AG04449 (cell line): ENCODE data around the gene THAP8.
"Not testable (repeated sequence)": the region's sequence is repeated elsewhere in the genome, so short reads cannot be mapped to it uniquely, and the experiment has no call there.

Source experiments
- CTCF ChIA-PET: fragments of 350-600 bp; formaldehyde crosslinking; extraction: SDS; loops from one replicate; lab custom pipeline; 2021; ENCODE audit warnings: antibody characterized with exemption; lab: Yijun Ruan, JAX
- POLR2A ChIA-PET: fragments of 400-600, 350-600 bp; formaldehyde crosslinking; extraction: SDS; loops from one replicate; lab custom pipeline; 2020; ENCODE audit warnings: antibody characterized with exemption, inconsistent platforms; lab: Yijun Ruan, JAX
- DNase-seq: peaks from one replicate; pipeline ENCODE4 v3.0.0-alpha.2; 2010; ENCODE audit warnings: low read depth, low spot score
- H3K4me3 ChIP-seq: 2 replicates; pipeline ENCODE4 v1.5.1; 2011; ENCODE audit warnings: low read depth, mild to moderate bottlenecking, control low read depth, low read length
- TF ChIP-seq, protein P1 (sequence below): IDR thresholded peaks from one replicate; pipeline ENCODE4 v1.5.1; 2011; ENCODE audit warnings: mild to moderate bottlenecking, moderate library complexity, low read length, control low read depth, inconsistent platforms; ENCODE audit not compliant: insufficient read depth; ENCODE audit errors: missing control alignments

Gene THAP8

DNA sequence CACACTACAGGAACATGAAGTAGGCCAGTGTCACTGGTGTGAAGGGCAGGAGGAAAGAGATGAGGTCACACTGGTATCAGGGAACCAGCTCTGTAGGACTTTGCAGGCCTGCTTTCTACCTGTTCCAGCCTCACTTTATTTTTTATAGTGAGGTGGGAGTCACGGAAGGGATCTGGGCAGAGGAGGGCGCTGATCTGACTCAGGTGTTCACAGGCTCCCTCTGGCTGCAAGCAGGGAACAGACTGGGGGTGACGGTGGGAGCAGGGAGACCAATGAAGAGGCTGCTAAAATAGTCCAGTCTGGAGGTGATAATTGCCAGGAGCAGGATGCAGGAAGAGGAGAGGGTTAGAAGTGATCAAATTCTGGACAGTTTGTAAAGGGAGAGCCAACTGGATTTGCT is 2.8 kb downstream of the THAP8 start:
- CTCF ChIA-PET, result no interaction called here
- POLR2A ChIA-PET, result no interaction called here
- TF ChIP-seq, protein P1, sequence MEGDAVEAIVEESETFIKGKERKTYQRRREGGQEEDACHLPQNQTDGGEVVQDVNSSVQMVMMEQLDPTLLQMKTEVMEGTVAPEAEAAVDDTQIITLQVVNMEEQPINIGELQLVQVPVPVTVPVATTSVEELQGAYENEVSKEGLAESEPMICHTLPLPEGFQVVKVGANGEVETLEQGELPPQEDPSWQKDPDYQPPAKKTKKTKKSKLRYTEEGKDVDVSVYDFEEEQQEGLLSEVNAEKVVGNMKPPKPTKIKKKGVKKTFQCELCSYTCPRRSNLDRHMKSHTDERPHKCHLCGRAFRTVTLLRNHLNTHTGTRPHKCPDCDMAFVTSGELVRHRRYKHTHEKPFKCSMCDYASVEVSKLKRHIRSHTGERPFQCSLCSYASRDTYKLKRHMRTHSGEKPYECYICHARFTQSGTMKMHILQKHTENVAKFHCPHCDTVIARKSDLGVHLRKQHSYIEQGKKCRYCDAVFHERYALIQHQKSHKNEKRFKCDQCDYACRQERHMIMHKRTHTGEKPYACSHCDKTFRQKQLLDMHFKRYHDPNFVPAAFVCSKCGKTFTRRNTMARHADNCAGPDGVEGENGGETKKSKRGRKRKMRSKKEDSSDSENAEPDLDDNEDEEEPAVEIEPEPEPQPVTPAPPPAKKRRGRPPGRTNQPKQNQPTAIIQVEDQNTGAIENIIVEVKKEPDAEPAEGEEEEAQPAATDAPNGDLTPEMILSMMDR, result no peak
- no peak overlapping the region for H3K4me3 ChIP-seq
- DNase-seq, result no peak

DNA sequence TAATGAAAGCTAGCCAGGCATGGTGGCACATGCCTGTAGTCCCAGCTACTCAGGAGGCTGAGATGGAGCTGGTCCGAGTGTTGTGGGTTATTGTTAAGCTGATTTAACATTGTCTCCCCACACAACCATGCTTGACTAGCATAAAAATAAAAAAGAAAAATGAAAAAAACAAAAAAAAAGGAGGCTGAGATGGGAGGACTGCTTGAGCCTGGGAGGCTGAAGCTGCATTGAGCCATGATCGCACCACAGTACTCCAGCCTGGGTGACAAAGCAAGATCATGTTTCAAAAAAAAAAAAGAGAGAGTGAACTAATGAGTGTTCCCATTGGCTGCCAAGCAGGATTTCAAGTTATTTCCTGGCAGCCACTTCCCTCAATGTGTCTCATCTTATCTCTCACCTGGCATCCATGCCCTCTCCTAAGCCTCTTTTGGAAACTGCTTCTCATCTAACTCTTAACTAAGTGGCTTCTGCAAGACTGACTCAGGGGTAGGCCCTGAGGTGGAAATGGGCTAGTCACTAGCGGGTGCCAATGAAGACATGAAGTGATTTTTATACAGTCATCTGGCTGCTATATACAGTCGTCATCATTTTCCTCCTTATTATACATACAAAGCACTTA is 4.9 kb downstream of the THAP8 start:
- TF ChIP-seq, protein P1, result no peak
- DNase-seq, result no peak
- no peak overlapping the region for H3K4me3 ChIP-seq
- ChIA-PET POLR2A (no interaction called here), CTCF (no interaction called here)

DNA sequence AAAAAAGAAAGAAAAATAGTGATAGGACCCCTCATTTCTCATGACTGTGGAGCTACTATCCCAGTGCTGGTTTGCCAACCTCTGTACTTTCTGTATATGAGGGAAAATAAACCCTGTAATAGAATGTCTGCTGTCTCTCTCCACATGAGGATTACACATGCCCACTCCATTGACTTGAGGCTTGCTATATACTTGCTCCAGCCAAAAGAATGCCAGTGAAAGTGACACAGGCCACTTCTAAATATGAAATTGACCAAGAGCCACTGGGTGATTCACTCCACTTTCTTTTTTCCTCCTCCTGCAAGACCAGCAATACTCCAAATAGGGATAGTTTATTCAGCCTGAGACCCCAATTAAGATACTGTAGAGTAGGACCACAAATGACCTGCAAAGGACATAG is 6.2 kb downstream of the THAP8 start:
- CTCF ChIA-PET, result interaction anchor here (0.9 kb wide), 1 partner anchor 20 kb away, joined by 4 read pairs; no protein-coding TSS in a partner anchor
- H3K4me3 ChIP-seq, result no peak overlapping the region
- TF ChIP-seq, protein P1, result no peak
- POLR2A ChIA-PET, result no interaction called here
- DNase-seq, result no peak

DNA sequence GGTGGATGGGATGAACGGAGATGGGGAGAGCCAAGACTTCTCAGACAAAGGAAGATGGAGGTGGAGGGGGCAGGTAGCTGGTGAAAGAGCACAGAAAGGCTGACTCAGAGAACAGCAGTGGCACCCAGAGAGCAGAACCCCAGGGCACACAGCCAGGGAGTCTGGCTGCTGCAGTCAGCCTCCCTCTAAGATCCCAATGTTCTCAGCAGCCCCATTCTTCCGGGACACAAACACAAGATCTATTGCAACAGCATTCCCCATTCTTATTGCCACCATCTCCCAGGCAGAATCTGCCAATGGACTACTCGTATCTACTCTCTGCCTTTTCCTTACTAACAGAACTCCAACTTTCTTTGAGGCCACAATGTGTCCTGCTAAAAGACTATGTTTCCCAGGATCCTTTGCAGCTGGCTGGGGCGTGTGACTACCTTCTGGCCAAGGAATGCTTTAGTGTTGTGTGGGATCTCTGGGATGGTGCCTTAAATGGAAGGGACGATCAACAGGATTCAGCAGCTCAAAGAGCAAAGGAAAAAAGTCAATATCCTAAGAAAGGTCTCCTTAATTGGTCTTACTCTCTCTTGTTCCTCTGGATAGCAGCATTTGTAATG is 7.5 kb downstream of the THAP8 start:
- TF ChIP-seq, protein P1, result no peak
- no peak for DNase-seq
- no peak overlapping the region for H3K4me3 ChIP-seq
- POLR2A ChIA-PET, result no interaction called here
- CTCF ChIA-PET, result no interaction called here

DNA sequence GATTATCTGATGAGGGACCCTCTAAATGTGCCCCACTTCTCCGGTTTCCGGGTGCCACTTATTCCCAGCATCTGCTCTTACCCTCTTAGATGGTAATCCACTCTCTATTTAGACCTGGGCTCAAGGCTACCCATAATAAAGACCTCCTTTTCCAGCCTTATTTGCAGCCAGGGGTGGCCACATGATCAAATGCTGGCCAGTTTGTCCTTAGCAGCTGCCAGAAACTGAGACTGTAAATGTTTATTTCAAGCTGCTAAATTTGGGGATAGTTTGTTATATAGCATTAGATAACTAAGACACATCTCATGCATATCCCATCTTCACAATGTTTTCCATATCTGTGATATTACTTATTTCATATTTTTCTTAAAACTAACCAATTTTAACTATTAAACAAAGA is 10.1 kb downstream of the THAP8 start:
- TF ChIP-seq, protein P1, result no peak
- H3K4me3 ChIP-seq, result no peak overlapping the region
- DNase-seq, result no peak
- ChIA-PET POLR2A (interaction anchor here (0.6 kb wide), 1 partner anchor 25 kb away, joined by 4 read pairs; no protein-coding TSS in a partner anchor), CTCF (interaction anchor here (1.0 kb wide), 1 partner anchor 10 kb away, joined by 4 read pairs; the partner anchor contains the start of gene THAP8)

DNA sequence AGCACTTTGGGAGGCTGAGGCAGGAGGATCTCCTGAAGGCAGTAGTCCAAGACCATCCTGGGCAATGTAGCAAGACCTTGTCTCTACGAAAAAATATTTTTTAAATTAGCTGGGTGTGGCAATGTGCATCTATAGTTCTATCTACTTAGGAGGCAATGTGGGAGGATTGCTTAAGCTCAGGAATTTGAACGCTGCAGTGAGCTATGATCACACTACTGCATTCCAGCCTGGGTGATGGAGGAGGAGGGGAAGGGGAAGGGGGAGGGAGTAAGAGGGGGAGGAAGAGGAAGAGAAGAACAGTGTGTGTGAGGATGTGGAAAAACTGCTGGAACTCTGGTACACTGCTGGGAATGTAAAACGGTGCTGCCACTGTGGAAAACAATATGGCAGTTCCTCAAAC is 12.3 kb downstream of the THAP8 start:
- H3K4me3 ChIP-seq, result no peak overlapping the region
- ChIA-PET CTCF (no interaction called here), POLR2A (interaction anchor here (0.8 to 1.2 kb wide), 4 partner anchors 12 to 46 kb away, joined by 3 to 11 read pairs (median 4); partner anchors contain the start of genes ALKBH6 and THAP8)
- peak; percentile 79 for DNase-seq
- TF ChIP-seq, protein P1, result no peak

DNA sequence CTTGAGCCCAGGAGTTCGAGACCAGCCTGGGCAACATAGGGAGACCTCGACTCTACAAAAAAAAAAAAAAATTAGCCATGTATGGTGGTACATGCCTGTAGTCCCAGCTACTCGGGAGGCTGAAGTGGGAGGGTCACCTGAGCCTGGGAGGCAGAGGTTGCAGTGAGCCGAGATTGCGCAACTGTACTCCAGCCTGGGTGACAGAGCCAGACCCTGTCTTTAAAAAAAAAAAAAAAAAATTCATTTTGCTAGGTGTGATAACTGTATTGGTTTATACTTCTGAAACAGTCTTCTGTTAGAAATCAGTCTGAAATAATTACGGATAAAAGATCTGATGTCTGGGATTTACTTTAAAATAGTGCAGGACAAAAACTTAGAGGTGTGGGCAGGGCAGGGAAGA is 13.0 kb downstream of the THAP8 start:
- H3K4me3 ChIP-seq, DNase-seq, CTCF ChIA-PET: not testable (repeated sequence)
- POLR2A ChIA-PET, result interaction anchor here (1.0 to 1.2 kb wide), 3 partner anchors 13 to 45 kb away, joined by 3 to 11 read pairs (median 3); partner anchors contain the start of genes ALKBH6 and THAP8
